KMS-11 (cell line): ENCODE measurements around the gene STIMATE.

Experiments used
- H2AFZ ChIP-seq: fragments of 200-600 bp; sonication (generic); 2 replicates; pipeline ENCODE4 v1.6.1; 2016; ENCODE audit warnings: antibody characterized with exemption, mixed run types, low read depth
- H3K27ac ChIP-seq: fragments of 200-600 bp; sonication (generic); 2 replicates; pipeline ENCODE4 v1.6.1; 2016; ENCODE audit warnings: mild to moderate bottlenecking, mixed run types
- H3K27me3 ChIP-seq: fragments of 200-600 bp; sonication (generic); 2 replicates; pipeline ENCODE4 v1.6.1; 2017; ENCODE audit warnings: mild to moderate bottlenecking, low read depth, mixed run types, moderate library complexity; ENCODE audit not compliant: insufficient read depth
- H3K36me3 ChIP-seq: fragments of 200-600 bp; sonication (generic); 2 replicates; pipeline ENCODE4 v1.6.1; 2017; ENCODE audit warnings: mild to moderate bottlenecking, mixed run types; ENCODE audit not compliant: insufficient read depth
- H3K4me1 ChIP-seq: fragments of 200-600 bp; sonication (generic); 2 replicates; pipeline ENCODE4 v1.6.1; 2016; ENCODE audit warnings: mild to moderate bottlenecking, low read depth, mixed run types; ENCODE audit not compliant: poor library complexity, severe bottlenecking
- H3K4me2 ChIP-seq: fragments of 200-600 bp; sonication (generic); 2 replicates; pipeline ENCODE4 v1.7.0; 2016; ENCODE audit warnings: mild to moderate bottlenecking, mixed run types
- H3K4me3 ChIP-seq: fragments of 200-600 bp; sonication (generic); IDR thresholded peaks from 2 replicates; pipeline ENCODE4 v1.6.1; 2017; ENCODE audit warnings: low read depth, low read length, mixed read lengths; ENCODE audit not compliant: insufficient read depth
- H3K79me2 ChIP-seq: fragments of 200-600 bp; sonication (generic); 2 replicates; pipeline ENCODE4 v1.6.1; 2016; ENCODE audit warnings: low read depth, mixed run types; ENCODE audit not compliant: insufficient read depth
- H3K9ac ChIP-seq: fragments of 200-600 bp; sonication (generic); 2 replicates; pipeline ENCODE4 v1.6.1; 2016; ENCODE audit warnings: mild to moderate bottlenecking, mixed run types
- H4K20me1 ChIP-seq: fragments of 200-600 bp; sonication (generic); 2 replicates; pipeline ENCODE4 v1.6.1; 2016; ENCODE audit warnings: mild to moderate bottlenecking, mixed run types; ENCODE audit not compliant: insufficient read depth
- CTCF ChIP-seq: fragments of 200-600 bp; sonication (generic); conservative IDR thresholded peaks from 2 replicates; pipeline ENCODE4 v1.6.1; 2017; ENCODE audit warnings: low read depth, mild to moderate bottlenecking, antibody characterized with exemption, low read length, moderate library complexity, mixed read lengths

The STIMATE gene

GRCh38 chr3:52880474-52880873 is 16.9 kb downstream of the STIMATE start:
- Histone ChIP-seq H3K9ac (no peak overlapping the region), H3K4me1 (no peaks in the 10 kb centered on the region), H3K4me3 (no peak overlapping the region), H2AFZ (no peak overlapping the region), H3K4me2 (no peak overlapping the region), H3K36me3 (no peaks in the 10 kb centered on the region), H4K20me1 (no peaks in the 10 kb centered on the region), H3K27ac (no peak overlapping the region), H3K79me2 (no peaks in the 10 kb centered on the region), H3K27me3 (no peaks in the 10 kb centered on the region)
- TF ChIP-seq CTCF, result no peak

GRCh38 chr3:52880047-52880446 is 17.3 kb downstream of the STIMATE start:
- no peaks in the 10 kb centered on the region for H3K4me1 ChIP-seq
- TF ChIP-seq CTCF, result no peak

GRCh38 chr3:52879581-52879980 is 17.8 kb downstream of the STIMATE start:
- H3K27me3 ChIP-seq, result no peaks in the 10 kb centered on the region
- no peak overlapping the region for H3K9ac ChIP-seq
- no peak overlapping the region for H3K4me2 ChIP-seq
- H3K36me3 ChIP-seq, result no peaks in the 10 kb centered on the region
- no peak overlapping the region for H3K4me3 ChIP-seq
- no peak overlapping the region for H2AFZ ChIP-seq
- no peaks in the 10 kb centered on the region for H4K20me1 ChIP-seq
- no peaks in the 10 kb centered on the region for H3K4me1 ChIP-seq
- H3K27ac ChIP-seq, result no peak overlapping the region
- TF ChIP-seq CTCF, result no peak
- no peaks in the 10 kb centered on the region for H3K79me2 ChIP-seq

More at GRCh38 chr3:52880047-52880446, 17.3 kb downstream of the STIMATE start:
- H3K4me3 ChIP-seq, result no peak overlapping the region
- H3K9ac ChIP-seq, result no peak overlapping the region
- H4K20me1 ChIP-seq, result no peaks in the 10 kb centered on the region
- H3K4me2 ChIP-seq, result no peak overlapping the region
- no peaks in the 10 kb centered on the region for H3K79me2 ChIP-seq
- H2AFZ ChIP-seq, result no peak overlapping the region
- no peak overlapping the region for H3K27ac ChIP-seq
- no peaks in the 10 kb centered on the region for H3K27me3 ChIP-seq
- no peaks in the 10 kb centered on the region for H3K36me3 ChIP-seq

GRCh38 chr3:52879090-52879489 is 18.3 kb downstream of the STIMATE start:
- H3K9ac ChIP-seq, result no peak overlapping the region
- H4K20me1 ChIP-seq, result no peaks in the 10 kb centered on the region
- H3K79me2 ChIP-seq, result no peaks in the 10 kb centered on the region
- H2AFZ ChIP-seq, result no peak overlapping the region
- H3K4me3 ChIP-seq, result no peak overlapping the region
- H3K4me1 ChIP-seq, result no peaks in the 10 kb centered on the region
- no peaks in the 10 kb centered on the region for H3K36me3 ChIP-seq
- no peak overlapping the region for H3K4me2 ChIP-seq
- no peak overlapping the region for H3K27ac ChIP-seq
- H3K27me3 ChIP-seq, result no peaks in the 10 kb centered on the region
- TF ChIP-seq CTCF, result no peak
